HG02981 (cell line): ENCODE measurements around the gene ROCK2.

Experiments
- ATAC-seq: cut with Tn5 transposase; IDR thresholded peaks from one replicate; pipeline ENCODE4 v1.9.1; 2021; ENCODE audit warnings: mild to moderate bottlenecking, moderate library complexity; ENCODE audit not compliant: unreplicated experiment

Gene ROCK2

DNA sequence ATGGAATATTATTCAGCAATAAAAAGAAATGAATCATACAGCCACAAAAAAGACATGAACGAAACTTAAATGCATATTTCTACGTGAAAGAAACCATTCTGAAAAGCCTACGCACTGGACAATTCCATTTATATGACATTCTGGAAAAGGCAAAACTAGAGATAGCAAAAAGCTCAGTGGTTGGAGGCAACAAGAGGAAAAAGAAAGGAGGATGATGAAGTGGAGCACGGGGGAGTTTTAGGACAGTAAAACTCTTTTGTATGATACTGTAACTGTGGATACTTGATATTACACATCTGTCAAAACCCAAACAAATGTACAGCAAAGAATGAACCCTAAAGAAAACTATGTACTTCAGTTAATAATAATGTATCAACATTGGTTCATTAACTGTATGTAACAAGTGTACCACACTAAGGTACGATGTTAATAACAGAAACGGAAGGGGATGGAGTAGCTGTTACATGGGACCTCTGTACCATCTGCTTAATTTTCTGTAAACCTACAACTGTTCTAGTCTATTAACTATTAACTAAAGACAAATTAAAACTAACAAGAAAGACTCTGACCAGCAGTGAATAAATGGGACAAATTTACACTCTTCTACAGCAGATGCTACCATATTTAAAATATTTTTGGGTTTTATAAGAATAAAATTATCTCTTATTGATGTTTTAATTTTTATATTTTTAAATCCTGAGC, 31.5 kb downstream of the ROCK2 start:
- ATAC-seq: no peak

DNA sequence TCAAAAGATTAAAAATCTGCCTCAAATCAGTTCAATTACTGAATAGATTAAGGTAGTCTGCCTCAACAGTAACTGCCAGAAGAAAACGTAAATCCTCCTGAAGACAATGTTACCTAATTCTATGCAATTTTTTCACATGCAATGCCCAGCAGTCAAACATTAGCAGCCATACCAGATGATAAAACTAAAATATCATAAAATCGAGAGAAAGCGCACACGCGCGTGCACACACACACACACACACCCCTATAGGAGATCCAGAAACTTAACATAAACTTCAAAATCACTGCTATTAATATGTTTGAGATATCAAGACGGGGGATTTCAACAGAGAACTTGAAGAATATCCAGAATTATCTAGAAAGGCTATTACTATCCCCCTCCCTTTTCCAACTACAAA, 32.9 kb downstream of the ROCK2 start:
- no peak for ATAC-seq

DNA sequence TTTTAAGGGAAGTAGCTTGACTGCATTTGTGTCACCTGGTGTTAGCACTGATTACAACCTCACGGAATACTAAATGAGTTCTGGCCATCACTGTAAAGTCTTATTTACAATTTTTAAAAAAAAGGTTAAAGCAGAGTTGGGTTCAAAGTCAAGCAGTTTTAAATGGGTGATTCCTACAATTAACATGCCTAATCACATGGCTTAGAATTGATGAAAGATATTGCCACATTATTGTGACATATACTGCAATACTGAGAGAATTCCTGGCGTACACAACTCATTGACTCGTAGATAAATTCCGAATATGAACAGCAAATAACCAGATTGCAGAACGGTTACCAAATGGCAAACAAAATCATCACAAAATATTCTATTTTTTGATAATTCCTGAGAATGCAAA, 34.2 kb downstream of the ROCK2 start:
- ATAC-seq: no peak

DNA sequence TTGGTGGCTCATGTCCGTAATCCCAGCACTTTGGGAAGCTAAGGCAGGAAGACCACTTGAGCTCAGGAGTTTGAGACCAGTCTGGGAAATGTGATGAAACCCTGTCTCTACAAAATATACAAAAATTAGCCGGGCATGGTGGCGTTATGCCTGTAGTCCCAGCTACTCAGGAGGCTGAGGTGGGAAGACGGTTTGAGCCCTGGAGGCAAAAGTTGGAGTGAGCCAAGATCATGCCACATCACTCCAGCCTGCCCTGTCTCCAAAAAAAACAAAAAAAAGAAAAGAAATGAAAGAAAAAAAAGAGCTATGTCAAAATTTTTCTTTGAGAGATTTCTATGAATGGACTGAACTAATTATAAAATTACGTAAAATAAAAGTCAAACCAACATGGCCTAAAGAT, 34.7 kb downstream of the ROCK2 start:
- ATAC-seq: no peak

DNA sequence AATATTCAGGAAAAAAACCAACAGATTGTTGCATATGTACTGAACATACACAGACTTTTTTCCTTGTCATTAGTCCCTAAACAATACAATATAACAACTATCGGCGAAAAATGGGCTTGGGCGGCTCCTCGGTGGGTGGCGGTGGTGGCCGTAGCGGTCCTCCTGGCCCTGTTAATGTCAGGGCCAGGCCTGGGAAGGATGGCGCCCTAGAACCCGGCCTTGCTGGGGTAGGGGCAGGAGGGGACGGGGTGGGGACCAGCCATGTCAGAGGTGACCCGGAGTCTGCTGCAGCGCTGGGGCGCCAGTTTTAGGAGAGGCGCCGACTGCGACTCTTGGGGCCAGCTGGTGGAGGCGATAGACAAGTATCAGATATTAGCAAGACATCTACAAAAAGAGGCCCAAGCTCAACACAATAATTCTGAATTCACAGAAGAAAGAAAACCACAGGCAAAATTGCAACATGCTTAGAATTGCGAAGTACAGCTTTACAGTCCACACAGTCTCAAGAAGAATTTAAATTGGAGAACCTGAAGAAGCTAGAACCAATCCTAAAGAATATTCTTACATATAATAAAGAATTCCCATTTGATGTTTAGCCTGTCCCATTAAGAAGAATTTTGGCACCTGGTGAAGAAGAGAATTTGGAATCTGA, 36.5 kb downstream of the ROCK2 start:
- ATAC-seq: no peak

DNA sequence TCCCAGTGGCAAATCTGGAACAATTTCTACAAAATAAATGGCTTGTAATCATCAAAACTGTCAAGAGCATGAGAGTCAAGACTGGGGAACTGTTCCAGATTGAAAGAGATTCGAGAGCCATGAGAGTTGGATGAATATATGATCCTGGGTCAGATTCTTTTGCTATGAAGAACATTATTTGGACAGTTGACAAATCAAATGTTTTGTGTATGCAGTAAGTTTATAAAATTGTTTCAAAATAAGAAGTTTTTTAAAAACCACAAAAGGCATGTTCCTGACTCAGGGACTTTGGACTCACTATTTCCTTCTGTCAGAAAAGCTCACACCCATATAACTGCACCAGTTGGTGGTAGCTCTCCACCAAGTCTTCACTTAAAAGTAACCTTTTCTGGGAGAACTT, 38.5 kb downstream of the ROCK2 start:
- no peak for ATAC-seq

DNA sequence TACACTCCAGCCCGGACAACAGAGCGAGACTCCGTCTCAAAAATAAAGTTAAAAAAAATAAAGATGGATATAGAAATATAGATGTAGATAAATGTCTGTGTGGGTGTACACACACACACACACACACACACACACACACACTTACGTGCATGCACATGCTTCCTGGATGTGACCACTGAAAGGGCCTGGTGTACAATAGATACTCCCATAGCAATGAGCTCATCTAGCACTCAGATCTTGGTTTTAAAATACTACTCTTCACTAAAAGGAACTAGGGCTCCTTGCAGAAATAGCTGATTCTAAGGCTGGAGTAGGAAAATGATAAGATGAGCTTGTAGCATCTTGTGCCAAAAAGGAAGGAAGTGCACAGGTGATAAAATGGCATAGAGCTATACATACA, 39.1 kb downstream of the ROCK2 start:
- no peak for ATAC-seq

DNA sequence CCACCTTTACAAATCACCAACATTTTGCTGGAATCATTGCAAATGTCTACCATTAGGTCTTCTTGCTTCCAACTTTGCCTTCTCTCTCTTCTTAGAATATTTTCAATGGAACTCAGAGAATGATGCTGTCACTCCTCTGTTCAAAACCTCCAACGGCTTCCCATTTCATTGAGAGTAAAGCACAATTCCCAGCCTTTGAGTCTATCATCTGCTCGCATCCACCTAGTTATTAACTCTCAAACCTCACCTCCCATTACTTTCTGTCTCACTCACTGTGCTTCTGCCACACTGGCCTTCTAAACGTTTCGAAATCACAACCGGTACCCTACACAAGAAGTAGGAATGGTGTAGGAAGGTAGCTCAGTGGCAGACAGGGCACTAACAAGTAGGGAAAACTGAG, 40.0 kb downstream of the ROCK2 start:
- ATAC-seq: no peak

DNA sequence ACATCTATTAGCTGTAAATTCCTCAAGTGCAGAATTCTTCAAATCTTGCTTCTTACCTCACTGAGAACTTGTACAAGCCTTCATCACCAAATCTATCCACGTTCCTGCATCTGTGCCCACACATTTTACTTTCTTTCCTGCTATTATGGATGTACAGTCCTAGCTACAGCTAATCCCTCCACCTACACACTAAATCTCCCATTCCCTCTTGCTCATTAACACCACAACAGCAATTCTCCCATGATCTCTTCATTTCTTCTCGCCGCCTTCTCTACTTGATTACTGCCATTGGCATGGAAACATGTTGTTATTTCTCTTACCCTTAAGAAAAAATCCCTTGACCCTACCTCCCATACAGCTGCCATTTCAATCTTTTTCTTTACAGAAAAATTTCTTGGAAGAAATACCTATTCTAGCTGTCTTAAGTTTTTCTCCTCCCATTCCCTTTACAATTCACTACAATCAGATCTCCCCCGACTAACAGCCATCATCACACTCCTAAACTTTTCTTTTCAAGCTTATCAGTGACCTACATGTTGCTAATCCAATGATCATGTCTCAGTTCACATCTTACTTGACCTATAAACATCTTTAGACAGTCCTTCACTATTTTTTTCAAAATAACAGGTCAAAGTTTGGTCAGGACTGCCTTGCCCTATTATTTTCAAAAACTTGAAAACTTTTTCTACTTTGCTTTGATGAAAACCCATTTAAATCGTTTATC, 41.0 kb downstream of the ROCK2 start:
- no peak for ATAC-seq

DNA sequence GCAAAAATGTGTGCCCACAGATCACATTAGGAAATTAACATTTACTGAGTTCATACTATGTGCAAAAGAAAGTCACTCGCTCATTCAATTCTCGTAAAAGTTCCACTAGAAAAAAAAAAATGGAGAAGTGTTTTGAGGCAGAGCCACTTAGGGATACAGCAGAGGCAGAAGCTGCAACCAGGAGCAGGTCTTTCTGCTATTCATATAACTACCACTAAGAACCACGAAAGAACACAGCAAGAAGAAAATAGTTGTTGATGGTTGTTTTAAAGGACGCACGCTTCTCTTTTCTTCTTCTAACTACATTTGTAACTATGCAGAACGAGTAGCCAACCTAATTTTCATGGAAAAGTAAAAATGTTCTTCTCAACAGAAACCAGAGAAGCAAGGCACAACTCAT, 45.0 kb downstream of the ROCK2 start:
- ATAC-seq: no peak

DNA sequence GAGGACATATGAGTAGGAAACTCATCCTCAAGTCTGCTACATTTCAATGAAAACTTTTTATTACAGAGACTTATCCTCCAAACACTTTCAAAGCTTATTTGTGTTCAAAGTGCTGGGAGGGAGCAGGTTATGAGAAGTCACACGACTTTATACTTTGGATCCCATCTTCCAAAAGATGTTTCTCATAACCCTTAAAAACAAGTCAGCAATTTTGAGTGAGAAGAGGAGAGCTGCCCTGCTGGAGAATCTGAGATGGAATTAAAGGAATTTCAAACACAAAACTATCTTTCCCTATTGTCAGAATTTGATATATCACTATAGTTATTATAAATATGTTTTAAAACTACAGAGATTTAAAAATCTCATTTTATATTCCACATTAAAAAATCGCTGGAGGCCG, 45.8 kb downstream of the ROCK2 start:
- no peak for ATAC-seq

DNA sequence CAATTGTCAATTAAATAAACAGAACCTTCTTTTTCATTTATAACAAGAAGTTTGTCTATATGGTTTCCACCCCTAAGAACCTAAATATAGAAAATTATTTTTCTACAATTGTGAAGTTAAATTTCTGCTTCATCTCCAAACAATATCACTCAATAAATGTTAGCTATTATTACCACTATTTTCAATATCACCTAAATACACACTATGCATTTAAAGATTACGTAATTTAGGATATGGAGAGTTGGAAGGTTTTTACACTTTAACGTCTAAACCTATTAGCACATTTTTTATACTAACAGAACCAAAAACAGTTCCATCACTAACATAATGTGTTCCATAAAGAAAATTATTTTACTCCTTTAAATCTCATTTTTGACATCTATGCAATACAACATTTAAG, 48.0 kb downstream of the ROCK2 start:
- ATAC-seq: no peak

DNA sequence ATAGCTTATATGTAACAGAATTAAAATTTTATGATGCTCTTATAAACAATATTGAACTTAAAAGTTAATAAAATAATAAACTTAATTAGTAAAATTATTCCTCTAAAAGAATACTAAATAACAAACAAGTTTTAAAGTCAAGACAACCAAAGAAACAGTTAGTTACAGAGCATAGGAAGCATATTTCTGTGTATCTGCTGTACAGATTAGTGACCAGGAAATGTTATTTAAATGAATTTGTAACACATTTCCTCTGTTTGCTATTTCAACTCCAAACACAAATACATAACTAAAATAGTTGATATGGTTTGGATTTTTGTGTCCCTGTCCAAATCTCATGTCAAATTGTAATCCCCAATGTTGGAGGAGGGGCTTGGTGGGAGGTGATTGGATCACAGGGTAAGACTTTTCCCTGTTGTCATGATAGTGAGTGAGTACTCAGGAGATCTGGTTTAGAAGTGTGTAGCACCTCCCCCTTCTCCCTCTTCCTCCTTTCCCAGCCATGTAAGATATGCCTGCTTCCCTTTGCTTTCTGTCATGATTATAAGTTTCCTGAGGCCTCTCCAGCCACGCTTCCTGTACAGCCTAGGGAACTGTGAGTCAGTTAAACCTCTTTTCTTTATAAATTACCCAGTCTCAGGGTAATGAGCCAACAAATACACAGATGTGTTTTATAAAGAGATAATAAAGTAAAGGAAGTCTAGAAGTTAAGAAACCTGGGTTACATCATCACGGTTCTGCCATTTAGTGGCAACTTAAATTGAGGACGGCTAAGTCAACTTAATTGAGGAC, 51.8 kb downstream of the ROCK2 start:
- no peak for ATAC-seq

DNA sequence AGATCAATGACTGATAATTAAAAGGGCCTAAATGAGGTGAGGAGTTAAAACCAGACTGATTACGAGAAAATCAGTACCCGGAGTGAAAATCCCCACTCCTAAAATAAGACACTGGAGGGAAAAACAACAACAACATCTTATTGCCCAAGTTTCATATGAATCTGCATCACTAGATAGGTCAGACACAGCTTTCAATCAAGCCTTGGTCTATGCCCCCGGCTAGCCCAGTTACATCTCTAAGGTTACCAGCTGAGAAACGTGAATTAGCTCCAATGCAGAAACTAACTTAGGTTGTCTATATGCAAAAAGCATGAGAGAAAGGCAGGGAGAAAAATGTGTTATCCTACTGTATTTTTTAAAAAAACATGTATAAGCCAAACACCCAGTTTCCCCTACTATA, 53.7 kb downstream of the ROCK2 start:
- ATAC-seq: no peak

DNA sequence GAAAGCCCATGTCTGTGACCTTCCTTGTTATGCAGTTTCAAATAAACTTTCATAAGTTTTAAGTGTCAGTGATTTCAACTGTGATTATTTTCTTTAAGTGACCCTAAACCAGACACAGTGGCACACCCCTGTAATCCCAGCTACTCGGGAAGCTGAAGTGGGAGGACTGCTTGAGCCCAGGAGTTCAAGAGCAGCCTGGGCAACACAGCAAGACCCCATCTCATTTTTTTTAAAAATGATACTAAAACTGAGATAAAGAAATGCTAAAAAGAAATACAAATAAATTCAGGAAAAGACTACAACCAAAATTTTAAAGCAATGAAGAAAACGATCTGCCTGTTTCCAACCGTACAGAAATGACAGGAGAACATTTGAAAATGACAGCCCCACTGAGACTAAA, 54.2 kb downstream of the ROCK2 start:
- no peak for ATAC-seq

DNA sequence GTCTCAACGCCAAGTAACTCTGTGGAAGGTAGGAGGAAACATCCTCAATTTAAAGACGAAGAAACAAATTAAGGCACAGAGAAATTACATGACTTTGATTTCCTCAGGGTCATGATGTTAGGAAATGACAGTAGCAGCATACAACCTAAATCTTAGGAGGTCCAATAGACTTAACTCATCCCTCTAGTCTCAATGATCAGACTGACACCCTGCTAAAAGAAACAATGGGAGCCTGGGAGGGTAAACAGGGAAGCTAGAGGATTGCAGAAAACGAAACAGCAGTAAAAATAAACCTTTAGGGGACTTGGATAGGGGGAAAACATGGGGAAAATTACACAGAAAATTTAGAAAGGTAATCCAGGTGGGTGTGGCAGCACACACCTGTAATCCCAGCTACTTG, 56.0 kb downstream of the ROCK2 start:
- ATAC-seq: no peak

DNA sequence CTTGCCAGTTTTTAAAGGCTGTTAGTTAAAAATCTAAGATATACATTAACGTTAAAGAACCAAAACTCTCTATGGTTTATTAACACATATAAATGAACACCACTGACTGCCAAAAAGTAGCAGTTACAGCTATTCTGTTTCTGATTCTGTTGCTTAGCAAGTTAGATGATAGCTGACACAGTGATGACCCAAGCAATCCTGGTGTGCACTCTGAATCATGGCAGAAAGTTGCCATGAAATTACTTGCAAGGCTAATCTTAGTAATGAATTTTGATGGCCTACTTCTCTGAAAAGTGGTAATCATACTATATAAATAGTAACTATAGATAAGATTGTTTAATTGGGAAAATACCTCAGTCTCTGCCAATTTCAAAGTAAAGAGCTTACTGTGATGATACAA, 57.7 kb downstream of the ROCK2 start:
- no peak for ATAC-seq

DNA sequence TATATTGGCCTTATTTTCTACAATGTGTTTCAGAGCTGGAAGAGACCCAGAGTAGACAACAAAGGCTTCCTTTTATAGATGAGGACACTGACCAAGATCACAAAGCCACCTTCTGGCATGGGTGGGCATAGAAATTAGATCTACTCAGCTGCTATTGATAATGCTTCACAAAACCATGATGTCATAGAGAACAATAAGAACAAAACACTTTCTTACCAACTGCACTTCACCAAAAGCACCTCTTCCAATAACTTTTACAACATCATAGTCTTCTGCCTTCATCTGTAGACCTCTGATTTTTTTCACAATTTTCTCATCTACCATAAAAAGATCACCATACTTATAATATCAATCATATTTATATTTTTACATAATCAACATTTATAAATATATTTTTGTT, 58.1 kb downstream of the ROCK2 start:
- no peak for ATAC-seq

DNA sequence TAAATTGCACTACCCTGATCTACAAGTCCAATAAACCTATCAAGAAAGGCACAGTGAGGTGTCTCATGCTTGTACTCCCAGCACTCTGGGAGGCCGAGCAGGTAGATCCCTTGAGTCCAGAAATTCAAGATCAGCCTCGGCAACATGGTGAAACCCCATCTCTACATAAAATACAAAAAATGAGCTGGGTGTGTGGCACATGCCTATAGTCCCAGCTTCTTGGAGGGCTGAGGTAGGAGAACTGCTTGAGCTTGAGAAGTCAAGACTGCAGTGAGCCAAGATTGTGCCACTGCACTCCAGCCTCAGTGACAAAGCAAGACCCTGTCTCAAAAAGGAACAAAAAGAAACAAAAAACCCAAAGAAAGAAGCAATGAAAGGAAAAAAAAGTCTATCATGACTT, 58.9 kb downstream of the ROCK2 start:
- no peak for ATAC-seq

DNA sequence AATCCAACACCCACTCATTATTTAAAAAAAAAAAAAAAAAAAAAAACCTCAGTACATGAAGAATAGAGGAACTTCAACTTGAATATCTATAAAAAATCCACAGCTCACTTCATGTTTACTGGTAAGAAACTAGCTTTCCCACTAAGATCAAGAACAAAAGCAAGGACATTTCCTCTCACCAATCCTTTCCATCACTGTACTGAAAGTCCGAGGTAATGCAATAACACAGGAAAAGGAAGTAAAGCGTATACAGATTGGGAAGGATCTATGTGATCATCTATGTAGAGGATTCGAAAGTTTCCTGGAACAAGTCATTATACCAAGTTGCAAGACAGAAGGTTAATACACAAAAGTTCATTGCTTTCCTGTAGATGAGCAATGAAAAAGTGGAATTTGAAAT, 63.2 kb downstream of the ROCK2 start:
- ATAC-seq: no peak

DNA sequence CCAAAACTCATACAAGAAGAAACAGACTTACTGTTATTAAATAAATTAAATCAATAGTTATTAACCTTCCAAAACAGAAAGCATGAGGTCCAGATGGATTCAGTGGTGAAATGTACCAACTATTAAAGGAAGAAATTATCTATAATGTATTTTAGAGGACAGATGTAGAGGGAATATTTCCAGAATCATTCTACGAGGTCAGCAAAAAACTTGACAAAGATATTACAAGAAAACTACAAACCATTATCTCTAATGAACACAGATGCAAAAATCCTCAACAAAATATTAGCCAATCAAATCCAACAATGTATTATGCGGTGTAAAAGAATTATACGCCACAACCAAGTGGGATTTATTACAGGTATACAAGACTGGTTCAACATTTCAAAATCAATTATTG, 63.7 kb downstream of the ROCK2 start:
- no peak for ATAC-seq

DNA sequence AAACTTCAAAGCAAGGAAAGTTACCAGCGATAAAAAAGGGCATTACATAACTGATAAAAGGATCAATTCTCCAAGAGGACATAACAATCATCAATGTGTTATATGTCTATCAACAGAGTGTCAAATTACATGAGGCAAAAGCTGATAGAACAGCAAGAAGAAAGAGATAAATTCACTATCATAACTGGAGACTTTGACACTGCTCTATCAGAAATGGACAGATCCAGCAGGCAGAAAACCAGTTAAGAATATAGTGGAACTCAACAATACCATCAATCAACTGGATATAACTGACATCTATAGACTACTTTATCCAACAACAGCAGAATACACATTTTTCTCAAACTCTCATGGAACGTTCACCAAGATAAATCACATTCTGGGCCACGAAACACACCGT, 65.0 kb downstream of the ROCK2 start:
- no peak for ATAC-seq
